H9 (cell line): ENCODE measurements around the gene FANCC. TPM values are rescaled to one million over a fixed set of nuclear protein-coding genes. Genes with fewer than 3 reads are reported as not detected.
A peak's percentile ranks its signal among the peaks of the same experiment; 100 is the strongest.

ENCODE experiments used
- DNase-seq: peaks from one replicate; pipeline ENCODE4 v3.0.0-alpha.2; 2017
- H2AFZ ChIP-seq: one replicate; pipeline ENCODE4 v1.6.1; 2013; ENCODE audit warnings: mild to moderate bottlenecking, low read length, control low read depth, moderate library complexity
- H2AK5ac ChIP-seq: 2 replicates; pipeline ENCODE4 v1.6.1; 2013; ENCODE audit warnings: low read length, control low read depth, mixed read lengths; ENCODE audit not compliant: insufficient read length
- H2BK120ac ChIP-seq: one replicate; pipeline ENCODE4 v1.6.1; 2013; ENCODE audit warnings: low read depth, mild to moderate bottlenecking, low read length, control low read depth, inconsistent platforms; ENCODE audit not compliant: poor library complexity, severe bottlenecking
- H2BK12ac ChIP-seq: 2 replicates; pipeline ENCODE4 v1.6.1; 2013; ENCODE audit warnings: low read length, control low read depth, mixed read lengths, low read depth; ENCODE audit not compliant: insufficient read length
- H2BK15ac ChIP-seq: 2 replicates; pipeline ENCODE4 v1.6.1; 2013; ENCODE audit warnings: low read depth, low read length, control low read depth
- H2BK20ac ChIP-seq: one replicate; pipeline ENCODE4 v1.6.1; 2013; ENCODE audit warnings: low read depth, mild to moderate bottlenecking, low read length, control low read depth, inconsistent platforms; ENCODE audit not compliant: poor library complexity, severe bottlenecking
- H2BK5ac ChIP-seq: 2 replicates; pipeline ENCODE4 v1.6.1; 2013; ENCODE audit warnings: low read length, control low read depth, mixed read lengths; ENCODE audit not compliant: insufficient read length
- H3K14ac ChIP-seq: 2 replicates; pipeline ENCODE4 v1.6.1; 2013; ENCODE audit warnings: low read length, control low read depth; ENCODE audit not compliant: insufficient read depth
- H3K18ac ChIP-seq: 2 replicates; pipeline ENCODE4 v1.6.1; 2013; ENCODE audit warnings: low read depth, mild to moderate bottlenecking, mixed read lengths, low read length, control low read depth; ENCODE audit not compliant: insufficient read length
- H3K23ac ChIP-seq: 2 replicates; pipeline ENCODE4 v1.6.1; 2013; ENCODE audit warnings: low read length, control low read depth, mixed read lengths, low read depth; ENCODE audit not compliant: insufficient read length
- H3K23me2 ChIP-seq: 2 replicates; pipeline ENCODE4 v1.6.1; 2013; ENCODE audit warnings: low read depth, mild to moderate bottlenecking, mixed read lengths, low read length, control low read depth; ENCODE audit not compliant: insufficient read length, poor library complexity, severe bottlenecking
- H3K27ac ChIP-seq: 2 replicates; pipeline ENCODE4 v1.5.1; 2013; ENCODE audit warnings: low read length, control low read depth, mixed read lengths, low read depth; ENCODE audit not compliant: insufficient read length
- H3K27me3 ChIP-seq: 2 replicates; pipeline ENCODE4 v1.6.1; 2013; ENCODE audit warnings: low read length, control low read depth, inconsistent platforms; ENCODE audit not compliant: insufficient read depth
- H3K4ac ChIP-seq: 2 replicates; pipeline ENCODE4 v1.6.1; 2013; ENCODE audit warnings: low read depth, mild to moderate bottlenecking, control low read depth, inconsistent platforms, low read length, moderate library complexity
- H3K4me1 ChIP-seq: 2 replicates; pipeline ENCODE4 v1.6.1; 2013; ENCODE audit warnings: low read length, control low read depth, inconsistent platforms; ENCODE audit not compliant: insufficient read depth
- H3K4me2 ChIP-seq: 2 replicates; pipeline ENCODE4 v1.6.1; 2013; ENCODE audit warnings: low read length, control low read depth, mixed read lengths; ENCODE audit not compliant: insufficient read length, insufficient read depth
- H3K56ac ChIP-seq: 2 replicates; pipeline ENCODE4 v1.6.1; 2013; ENCODE audit warnings: low read depth, mild to moderate bottlenecking, mixed read lengths, low read length, control low read depth; ENCODE audit not compliant: insufficient read length
- H3K79me1 ChIP-seq: 2 replicates; pipeline ENCODE4 v1.6.1; 2013; ENCODE audit warnings: low read depth, mild to moderate bottlenecking, moderate library complexity, low read length, control low read depth, inconsistent platforms; ENCODE audit not compliant: insufficient read depth, poor library complexity, severe bottlenecking
- H3K79me2 ChIP-seq: 2 replicates; pipeline ENCODE4 v1.6.1; 2013; ENCODE audit warnings: low read length, control low read depth, inconsistent platforms; ENCODE audit not compliant: insufficient read depth
- H3K9ac ChIP-seq: 2 replicates; pipeline ENCODE4 v1.6.1; 2013; ENCODE audit warnings: low read length, control low read depth, mixed read lengths; ENCODE audit not compliant: insufficient read length; ENCODE audit errors: extremely low read depth
- H3K9me3 ChIP-seq: one replicate; pipeline ENCODE4 v1.6.1; 2013; ENCODE audit warnings: low read depth, low read length, inconsistent platforms; ENCODE audit not compliant: control insufficient read depth
- H3T11ph ChIP-seq: one replicate; pipeline ENCODE4 v1.6.1; 2013; ENCODE audit warnings: mild to moderate bottlenecking, low read length, control low read depth, inconsistent platforms
- H4K20me1 ChIP-seq: one replicate; pipeline ENCODE4 v1.6.1; 2013; ENCODE audit not compliant: control insufficient read depth, insufficient read length, insufficient read depth
- H4K5ac ChIP-seq: 2 replicates; pipeline ENCODE4 v1.6.1; 2013; ENCODE audit warnings: low read depth, mild to moderate bottlenecking, mixed read lengths, low read length, control low read depth; ENCODE audit not compliant: insufficient read length
- H4K8ac ChIP-seq: replicated peaks from 2 replicates; pipeline ENCODE4 v1.6.1; 2013; ENCODE audit warnings: low read length, control low read depth, mixed read lengths, low read depth; ENCODE audit not compliant: insufficient read length
- H4K91ac ChIP-seq: 2 replicates; pipeline ENCODE4 v1.6.1; 2013; ENCODE audit warnings: low read depth, mild to moderate bottlenecking, moderate library complexity, mixed read lengths, low read length, control low read depth; ENCODE audit not compliant: insufficient read length
- H3K27ac Mint-ChIP-seq, 3 experiments: 2 replicates in 2 of 3; 3 replicates in 1 of 3; pipeline ENCODE4 v1.8.0; 2020 to 2021; ENCODE audit warnings: mixed read lengths in 3 of 3, mild to moderate bottlenecking in 1 of 3, moderate library complexity in 1 of 3
- H3K27me3 Mint-ChIP-seq: 2 replicates; pipeline ENCODE4 v1.8.0; 2021; ENCODE audit warnings: low read depth, mild to moderate bottlenecking, moderate library complexity, mixed read lengths
- H3K36me3 Mint-ChIP-seq, 3 experiments: 2 replicates in 2 of 3; 3 replicates in 1 of 3; pipeline ENCODE4 v1.8.0; 2020 to 2021; ENCODE audit warnings: low read depth in 3 of 3, mixed read lengths in 3 of 3; ENCODE audit not compliant: insufficient read depth in 1 of 3
- H3K4me1 Mint-ChIP-seq, 2 experiments: 2 replicates each; pipeline ENCODE4 v1.8.0; 2020; ENCODE audit warnings: mixed read lengths in 2 of 2
- H3K4me3 Mint-ChIP-seq, 2 experiments: 2 replicates in 1 of 2; 3 replicates in 1 of 2; pipeline ENCODE4 v1.8.0; 2020 to 2021; ENCODE audit warnings: mild to moderate bottlenecking in 2 of 2, mixed read lengths in 2 of 2, moderate library complexity in 1 of 2
- H3K9me3 Mint-ChIP-seq, 2 experiments: 2 replicates in 1 of 2; 3 replicates in 1 of 2; pipeline ENCODE4 v1.8.0; 2020; ENCODE audit warnings: mild to moderate bottlenecking in 2 of 2, mixed read lengths in 2 of 2, moderate library complexity in 1 of 2
- CTCF ChIP-seq: fragments of 200-600 bp; sonication (generic); conservative IDR thresholded peaks from 3 replicates; pipeline ENCODE4 v1.8.0; 2021; ENCODE audit warnings: antibody characterized with exemption, mild to moderate bottlenecking
- WGBS: extraction: QIAGEN DNeasy Blood & Tissue Kit; methylation state at CpG from one replicate; pipeline ENCODE4 v1.1.7; 2013; ENCODE audit warnings: missing lambda C conversion rate, low lambda C conversion rate, mixed read lengths; ENCODE audit not compliant: insufficient read length; ENCODE audit errors: extremely low coverage; 5-methylcytosine and 5-hydroxymethylcytosine counted together
- total RNA-seq: library from RNA; stranded (reverse); gene quantifications from 2 replicates; pipeline ENCODE4 v1.2.1, GENCODE V29; 2021

The FANCC gene
- total RNA-seq, 1 experiment from 2014 or later, result 14.6 TPM

- Histone ChIP-seq H3K4me2 (no peak overlapping the region), H3K27me3 (no peaks in the 10 kb centered on the region), H3K23ac (no peak overlapping the region), H3K79me2 (no peaks in the 10 kb centered on the region; the same call in 1 of the 2 replicates), H4K5ac (no peak overlapping the region), H3T11ph (no peak overlapping the region), H4K91ac (no peak overlapping the region), H2BK5ac (no peak overlapping the region), H2BK20ac (no peak overlapping the region), H3K9ac (no peak overlapping the region), H2AFZ (no peak overlapping the region), H4K20me1 (no peaks in the 10 kb centered on the region), H3K27ac (no peak overlapping the region), H3K56ac (no peak overlapping the region), H3K23me2 (peaks cover 2% of the 10 kb centered on the region), H4K8ac (no peak overlapping the region), H3K4ac (no peak overlapping the region), H2BK12ac (no peak overlapping the region), H3K18ac (no peak overlapping the region), H3K14ac (no peak overlapping the region), H3K79me1 (no peaks in the 10 kb centered on the region), H2BK15ac (no peak overlapping the region), H2BK120ac (no peak overlapping the region), H3K9me3 (no peaks in the 10 kb centered on the region), H3K4me1 (no peaks in the 10 kb centered on the region), H2AK5ac (no peak overlapping the region)
- no CpG with 5 or more reads among the region's 4 CpGs for WGBS
- H3K4me3 Mint-ChIP-seq, result no peak overlapping the region
- H3K27ac Mint-ChIP-seq, result 0 out of 7 replicates have a peak overlapping the region, but pooled peaks of 1 of the 3 experiments have one; percentile 43
- no peaks in the 10 kb centered on the region for H3K9me3 Mint-ChIP-seq
- DNase-seq, result no peak
- no peaks in the 10 kb centered on the region for H3K36me3 Mint-ChIP-seq
- no peak for TF ChIP-seq CTCF
- H3K4me1 Mint-ChIP-seq, result peaks cover 8 to 13% of the 10 kb centered on the region in 2 experiments; a peak in 3 of 4 replicates
- H3K27me3 Mint-ChIP-seq, result no peaks in the 10 kb centered on the region
Measured at GRCh38 chr9:95201206-95201605, 116.3 kb downstream of the FANCC start.
